HepG2 (cell line): ENCODE results near the gene ZNF821. TPM values are rescaled to one million over a fixed set of nuclear protein-coding genes. Genes with fewer than 3 reads are reported as not detected.

ENCODE experiments used
- CHD2 ChIP-seq: IDR thresholded peaks from 2 replicates; pipeline ENCODE4 v1.6.1; 2011; ENCODE audit warnings: low read depth, low read length, improper control_type of control experiment
- MEF2D ChIP-seq: sonication (generic); formaldehyde crosslinking; IDR thresholded peaks from 2 replicates; pipeline ENCODE4 v1.5.1; 2020; ENCODE audit warnings: mild to moderate bottlenecking, missing genetic modification reagents
- MLLT10 ChIP-seq: sonication (generic); formaldehyde crosslinking; IDR thresholded peaks from 2 replicates; pipeline ENCODE4 v1.4.0; 2020; ENCODE audit warnings: missing genetic modification reagents
- PCBP2 ChIP-seq: fragments of 200-400 bp; formaldehyde crosslinking; optimal IDR thresholded peaks from 2 replicates; pipeline ENCODE3; 2018; ENCODE audit warnings: low read length, low read depth; ENCODE audit not compliant: poor library complexity, severe bottlenecking
- PPARG ChIP-seq: conservative IDR thresholded peaks from 2 replicates; pipeline ENCODE4 v1.6.1; 2016; ENCODE audit warnings: missing biosample characterization, missing genetic modification reagents
- TBL1XR1 ChIP-seq: fragments of 150-350 bp; IDR thresholded peaks from 2 replicates; pipeline ENCODE4 v1.6.1; 2014; ENCODE audit warnings: borderline replicate concordance, low read length; ENCODE audit not compliant: partially characterized antibody
- ZBTB14 ChIP-seq: sonication (generic); formaldehyde crosslinking; IDR thresholded peaks from 2 replicates; pipeline ENCODE4 v1.4.0; 2020; ENCODE audit warnings: missing genetic modification reagents
- ZBTB7B ChIP-seq: sonication (generic); formaldehyde crosslinking; IDR thresholded peaks from 2 replicates; pipeline ENCODE4 v1.4.0; 2020; ENCODE audit warnings: missing genetic modification reagents
- ZFP91 ChIP-seq: sonication (generic); formaldehyde crosslinking; IDR thresholded peaks from 2 replicates; pipeline ENCODE4 v1.9.0; 2022; ENCODE audit warnings: missing genetic modification reagents, mild to moderate bottlenecking, borderline replicate concordance
- ZNF335 ChIP-seq: sonication (generic); formaldehyde crosslinking; IDR thresholded peaks from 2 replicates; pipeline ENCODE4 v1.4.0; 2020; ENCODE audit warnings: missing genetic modification reagents
- ZNF510 ChIP-seq: sonication (generic); formaldehyde crosslinking; IDR thresholded peaks from 2 replicates; pipeline ENCODE4 v1.4.0; 2020; ENCODE audit warnings: low read depth, mild to moderate bottlenecking, missing genetic modification reagents
- ZNF563 ChIP-seq: sonication (generic); formaldehyde crosslinking; IDR thresholded peaks from 2 replicates; pipeline ENCODE4 v1.8.0; 2022; ENCODE audit warnings: mild to moderate bottlenecking, moderate library complexity, missing genetic modification reagents
- ZNF577 ChIP-seq: sonication (generic); formaldehyde crosslinking; IDR thresholded peaks from 2 replicates; pipeline ENCODE4 v1.4.0; 2020; ENCODE audit warnings: mild to moderate bottlenecking, low read depth, missing genetic modification reagents, borderline replicate concordance
- ZNF598 ChIP-seq: sonication (generic); formaldehyde crosslinking; IDR thresholded peaks from 2 replicates; pipeline ENCODE4 v1.5.1; 2020; ENCODE audit warnings: mild to moderate bottlenecking, missing genetic modification reagents, borderline replicate concordance
- ZNF670 ChIP-seq: sonication (generic); formaldehyde crosslinking; IDR thresholded peaks from 2 replicates; pipeline ENCODE4 v1.8.0; 2022; ENCODE audit warnings: mild to moderate bottlenecking, missing genetic modification reagents, borderline replicate concordance
- ZNF772 ChIP-seq: sonication (generic); formaldehyde crosslinking; IDR thresholded peaks from 2 replicates; pipeline ENCODE4 v1.5.0; 2020; ENCODE audit warnings: mild to moderate bottlenecking, missing genetic modification reagents
- polyA plus RNA-seq, 8 experiments: library from polyadenylated mRNA; depleted of rRNA in 3 of 8; stranded (reverse) in 7 of 8; unstranded in 1 of 8; fragments of >200 nt; fragmentation: Illumina TruSeq in 4 of 8; extraction: Trizol in 4 of 8; gene quantifications; 2 replicates each; pipeline versions ENCODE4 v1.2.1 to v1.2.3, GENCODE V29; 2011 to 2016; ENCODE audit warnings: low read depth in 4 of 8, missing spikeins in 1 of 8, mixed read lengths in 1 of 8; ENCODE audit not compliant: insufficient read depth in 1 of 8
- total RNA-seq, 5 experiments: library from RNA; depleted of rRNA; stranded (reverse); fragments of >200 nt; fragmentation: Illumina TruSeq; extraction: Trizol; gene quantifications; 2 replicates each; pipeline ENCODE4 v1.2.3, GENCODE V29; 2016; ENCODE audit warnings: low read depth in 1 of 5
- TF ChIP-seq, protein P1 (sequence below): sonication (generic); formaldehyde crosslinking; IDR thresholded peaks from 2 replicates; pipeline ENCODE4 v1.5.1; 2020; ENCODE audit warnings: missing genetic modification reagents, mild to moderate bottlenecking, borderline replicate concordance
- TF ChIP-seq, protein P2 (sequence below), 2 experiments: IDR thresholded peaks; 2 replicates each; pipeline ENCODE4 v1.6.1; 2011 to 2012; ENCODE audit warnings: low read length in 2 of 2, borderline replicate concordance in 1 of 2, low read depth in 1 of 2, mild to moderate bottlenecking in 1 of 2, moderate library complexity in 1 of 2
- TF ChIP-seq, protein P3 (sequence below): sonication (generic); formaldehyde crosslinking; conservative IDR thresholded peaks from 2 replicates; pipeline ENCODE4 v1.4.0; 2020; ENCODE audit warnings: missing genetic modification reagents

ZNF821 gene
- total and polyA plus RNA-seq, 2 of the 13 experiments (the other 11 are each of a cell fraction or from before 2014, with no cell fraction given) = 7.0 to 9.1 TPM

DNA sequence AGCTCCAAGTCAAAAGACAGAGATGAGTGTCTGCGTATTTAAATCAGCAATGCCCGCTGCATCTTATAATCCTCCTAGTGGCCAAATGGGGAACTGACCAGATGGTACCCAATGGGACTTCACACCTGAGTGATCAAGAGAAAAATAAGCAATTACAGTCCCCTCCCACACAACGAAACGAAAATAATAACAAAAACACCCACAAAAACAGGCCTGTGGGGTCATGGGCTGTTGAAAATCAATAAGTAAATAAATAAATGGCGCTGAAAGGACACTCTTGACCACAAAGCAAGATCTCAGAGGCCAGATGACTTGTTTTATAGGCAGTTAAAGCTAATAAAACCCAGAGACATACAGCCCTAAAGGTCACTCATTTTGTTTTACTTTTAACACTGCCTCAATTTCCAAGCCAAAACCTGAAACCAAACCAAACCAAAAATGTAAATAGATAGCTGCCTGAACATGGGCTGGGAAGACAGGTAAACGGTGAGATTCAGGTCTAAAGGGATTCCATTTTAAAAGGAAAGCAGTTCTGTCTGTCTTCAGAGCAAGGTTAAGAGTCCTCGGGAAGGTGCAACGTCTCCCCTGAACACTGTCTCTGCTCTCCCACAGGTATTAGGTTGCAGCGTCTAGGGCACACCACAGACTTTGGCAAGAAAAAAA, 1.3 kb downstream of the ZNF821 start (continued):
- TF ChIP-seq, protein P1, sequence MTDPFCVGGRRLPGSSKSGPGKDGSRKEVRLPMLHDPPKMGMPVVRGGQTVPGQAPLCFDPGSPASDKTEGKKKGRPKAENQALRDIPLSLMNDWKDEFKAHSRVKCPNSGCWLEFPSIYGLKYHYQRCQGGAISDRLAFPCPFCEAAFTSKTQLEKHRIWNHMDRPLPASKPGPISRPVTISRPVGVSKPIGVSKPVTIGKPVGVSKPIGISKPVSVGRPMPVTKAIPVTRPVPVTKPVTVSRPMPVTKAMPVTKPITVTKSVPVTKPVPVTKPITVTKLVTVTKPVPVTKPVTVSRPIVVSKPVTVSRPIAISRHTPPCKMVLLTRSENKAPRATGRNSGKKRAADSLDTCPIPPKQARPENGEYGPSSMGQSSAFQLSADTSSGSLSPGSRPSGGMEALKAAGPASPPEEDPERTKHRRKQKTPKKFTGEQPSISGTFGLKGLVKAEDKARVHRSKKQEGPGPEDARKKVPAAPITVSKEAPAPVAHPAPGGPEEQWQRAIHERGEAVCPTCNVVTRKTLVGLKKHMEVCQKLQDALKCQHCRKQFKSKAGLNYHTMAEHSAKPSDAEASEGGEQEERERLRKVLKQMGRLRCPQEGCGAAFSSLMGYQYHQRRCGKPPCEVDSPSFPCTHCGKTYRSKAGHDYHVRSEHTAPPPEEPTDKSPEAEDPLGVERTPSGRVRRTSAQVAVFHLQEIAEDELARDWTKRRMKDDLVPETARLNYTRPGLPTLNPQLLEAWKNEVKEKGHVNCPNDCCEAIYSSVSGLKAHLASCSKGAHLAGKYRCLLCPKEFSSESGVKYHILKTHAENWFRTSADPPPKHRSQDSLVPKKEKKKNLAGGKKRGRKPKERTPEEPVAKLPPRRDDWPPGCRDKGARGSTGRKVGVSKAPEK (CRISPR knock-in tag) = no peak
- TF ChIP-seq ZNF670 (no peak), MEF2D (CRISPR knock-in tag) (no peak), ZNF335 (CRISPR knock-in tag) (no peak), ZNF598 (CRISPR knock-in tag) (no peak), ZNF772 (no peak), TBL1XR1 (no peak), ZNF563 (no peak), ZFP91 (CRISPR knock-in tag) (no peak), ZNF510 (CRISPR knock-in tag) (0 out of 2 replicates have a peak, but pooled peaks have one; percentile 46), PCBP2 (no peak), ZBTB7B (no peak), MLLT10 (CRISPR knock-in tag) (no peak), PPARG (CRISPR knock-in tag) (no peak), CHD2 (no peak), ZBTB14 (CRISPR knock-in tag) (0 out of 2 replicates have a peak, but pooled peaks have one; percentile 51), ZNF577 (CRISPR knock-in tag) (no peak)
- TF ChIP-seq, protein P2, sequence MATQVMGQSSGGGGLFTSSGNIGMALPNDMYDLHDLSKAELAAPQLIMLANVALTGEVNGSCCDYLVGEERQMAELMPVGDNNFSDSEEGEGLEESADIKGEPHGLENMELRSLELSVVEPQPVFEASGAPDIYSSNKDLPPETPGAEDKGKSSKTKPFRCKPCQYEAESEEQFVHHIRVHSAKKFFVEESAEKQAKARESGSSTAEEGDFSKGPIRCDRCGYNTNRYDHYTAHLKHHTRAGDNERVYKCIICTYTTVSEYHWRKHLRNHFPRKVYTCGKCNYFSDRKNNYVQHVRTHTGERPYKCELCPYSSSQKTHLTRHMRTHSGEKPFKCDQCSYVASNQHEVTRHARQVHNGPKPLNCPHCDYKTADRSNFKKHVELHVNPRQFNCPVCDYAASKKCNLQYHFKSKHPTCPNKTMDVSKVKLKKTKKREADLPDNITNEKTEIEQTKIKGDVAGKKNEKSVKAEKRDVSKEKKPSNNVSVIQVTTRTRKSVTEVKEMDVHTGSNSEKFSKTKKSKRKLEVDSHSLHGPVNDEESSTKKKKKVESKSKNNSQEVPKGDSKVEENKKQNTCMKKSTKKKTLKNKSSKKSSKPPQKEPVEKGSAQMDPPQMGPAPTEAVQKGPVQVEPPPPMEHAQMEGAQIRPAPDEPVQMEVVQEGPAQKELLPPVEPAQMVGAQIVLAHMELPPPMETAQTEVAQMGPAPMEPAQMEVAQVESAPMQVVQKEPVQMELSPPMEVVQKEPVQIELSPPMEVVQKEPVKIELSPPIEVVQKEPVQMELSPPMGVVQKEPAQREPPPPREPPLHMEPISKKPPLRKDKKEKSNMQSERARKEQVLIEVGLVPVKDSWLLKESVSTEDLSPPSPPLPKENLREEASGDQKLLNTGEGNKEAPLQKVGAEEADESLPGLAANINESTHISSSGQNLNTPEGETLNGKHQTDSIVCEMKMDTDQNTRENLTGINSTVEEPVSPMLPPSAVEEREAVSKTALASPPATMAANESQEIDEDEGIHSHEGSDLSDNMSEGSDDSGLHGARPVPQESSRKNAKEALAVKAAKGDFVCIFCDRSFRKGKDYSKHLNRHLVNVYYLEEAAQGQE (IDR thresholded peaks at IDR 0.05; ENCODE audit: borderline replicate concordance in 1 of 2, low read depth in 1 of 2, low read length in 2 of 2) = no peak
- TF ChIP-seq, protein P3, sequence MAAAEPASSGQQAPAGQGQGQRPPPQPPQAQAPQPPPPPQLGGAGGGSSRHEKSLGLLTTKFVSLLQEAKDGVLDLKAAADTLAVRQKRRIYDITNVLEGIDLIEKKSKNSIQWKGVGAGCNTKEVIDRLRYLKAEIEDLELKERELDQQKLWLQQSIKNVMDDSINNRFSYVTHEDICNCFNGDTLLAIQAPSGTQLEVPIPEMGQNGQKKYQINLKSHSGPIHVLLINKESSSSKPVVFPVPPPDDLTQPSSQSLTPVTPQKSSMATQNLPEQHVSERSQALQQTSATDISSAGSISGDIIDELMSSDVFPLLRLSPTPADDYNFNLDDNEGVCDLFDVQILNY = no peak
